GM21515 (cell line): ENCODE results near the gene SKAP2.

Experiments
- ATAC-seq: cut with Tn5 transposase; IDR thresholded peaks from one replicate; pipeline ENCODE4 v1.9.1; 2021; ENCODE audit not compliant: unreplicated experiment

SKAP2 gene

GRCh38 chr7:26698194-26698593, 166.2 kb downstream of the SKAP2 start:
- no peak for ATAC-seq

GRCh38 chr7:26696978-26697377, 167.4 kb downstream of the SKAP2 start:
- ATAC-seq: no peak

GRCh38 chr7:26696161-26696560, 168.2 kb downstream of the SKAP2 start:
- ATAC-seq: no peak

GRCh38 chr7:26694713-26695112, 169.7 kb downstream of the SKAP2 start:
- no peak for ATAC-seq

- no peak for ATAC-seq
Measured at GRCh38 chr7:26694141-26694540, 170.2 kb downstream of the SKAP2 start.

GRCh38 chr7:26691886-26692285, 172.5 kb downstream of the SKAP2 start:
- ATAC-seq: no peak

GRCh38 chr7:26691406-26691805, 173.0 kb downstream of the SKAP2 start:
- ATAC-seq: no peak

- ATAC-seq: no peak
Measured at GRCh38 chr7:26690135-26690805, 174.1 kb downstream of the SKAP2 start.

- ATAC-seq: peak; percentile 87
Measured at GRCh38 chr7:26688936-26689506, 175.4 kb downstream of the SKAP2 start.

GRCh38 chr7:26688388-26688787, 176.0 kb downstream of the SKAP2 start:
- no peak for ATAC-seq

GRCh38 chr7:26687032-26687431, 177.4 kb downstream of the SKAP2 start:
- ATAC-seq: no peak

GRCh38 chr7:26686448-26686981, 177.9 kb downstream of the SKAP2 start:
- ATAC-seq: no peak

- ATAC-seq: no peak
Measured at GRCh38 chr7:26685606-26686005, 178.8 kb downstream of the SKAP2 start.

GRCh38 chr7:26684447-26684846, 179.9 kb downstream of the SKAP2 start:
- ATAC-seq: no peak

GRCh38 chr7:26683277-26683676, 181.1 kb downstream of the SKAP2 start:
- no peak for ATAC-seq

GRCh38 chr7:26681819-26682418, 182.5 kb downstream of the SKAP2 start:
- no peak for ATAC-seq

- no peak for ATAC-seq
Measured at GRCh38 chr7:26680587-26680986, 183.8 kb downstream of the SKAP2 start.

GRCh38 chr7:26675143-26675887, 189.1 kb downstream of the SKAP2 start:
- no peak for ATAC-seq

GRCh38 chr7:26673858-26674257, 190.5 kb downstream of the SKAP2 start:
- no peak for ATAC-seq

GRCh38 chr7:26673271-26673670, 191.1 kb downstream of the SKAP2 start:
- ATAC-seq: no peak

- ATAC-seq: no peak
Measured at GRCh38 chr7:26670841-26671240, 193.5 kb downstream of the SKAP2 start.

- ATAC-seq: no peak
Measured at GRCh38 chr7:26670290-26670689, 194.1 kb downstream of the SKAP2 start.
